Natural killer cell (primary cell): ENCODE data around the gene C10orf71. TPM values are rescaled to one million over a fixed set of nuclear protein-coding genes. Genes with fewer than 3 reads are reported as not detected.

Source experiments
- ATAC-seq, 3 donors: fragments of 150-1000 bp in 2 of 3; fragments of 200-7000 bp in 1 of 3; cut with Tn5 transposase; 1 replicate in 1 of 3; 2 replicates in 2 of 3; pipeline ENCODE4 v1.10.0; 2021; ENCODE audit warnings: mild to moderate bottlenecking in 2 of 3, moderate library complexity in 2 of 3
- DNase-seq, 2 donors: peaks; one replicate each; pipeline versions ENCODE4 v3.0.0 to v3.0.0-alpha.2; 2013 to 2021; ENCODE audit warnings: mixed read lengths in 1 of 2
- H3K27ac ChIP-seq: one replicate; pipeline ENCODE4 v1.5.1; 2013; ENCODE audit warnings: mild to moderate bottlenecking, low read length
- H3K27me3 ChIP-seq: one replicate; pipeline ENCODE4 v1.6.1; 2013; ENCODE audit warnings: low read length; ENCODE audit not compliant: control insufficient read depth, insufficient read depth
- H3K36me3 ChIP-seq: one replicate; pipeline ENCODE4 v1.6.1; 2013; ENCODE audit warnings: low read length; ENCODE audit not compliant: control insufficient read depth, insufficient read depth
- H3K4me1 ChIP-seq: one replicate; pipeline ENCODE4 v1.6.1; 2013; ENCODE audit warnings: low read length; ENCODE audit not compliant: control insufficient read depth, insufficient read depth
- H3K4me3 ChIP-seq: one replicate; pipeline ENCODE4 v1.5.1; 2013; ENCODE audit warnings: low read length
- H3K9me3 ChIP-seq: one replicate; pipeline ENCODE4 v1.6.1; 2013; ENCODE audit warnings: low read length; ENCODE audit not compliant: control insufficient read depth, insufficient read depth
- H3K27ac Mint-ChIP-seq, 2 donors: one replicate each; pipeline ENCODE4 v1.8.0; 2022; ENCODE audit warnings: mild to moderate bottlenecking in 2 of 2, mixed read lengths in 2 of 2, moderate library complexity in 1 of 2
- H3K27me3 Mint-ChIP-seq, 2 donors: one replicate each; pipeline ENCODE4 v1.8.0; 2022; ENCODE audit warnings: low read depth in 2 of 2, mixed read lengths in 2 of 2
- H3K36me3 Mint-ChIP-seq: one replicate; pipeline ENCODE4 v1.8.0; 2022; ENCODE audit warnings: mixed read lengths
- H3K4me1 Mint-ChIP-seq, 2 donors: one replicate each; pipeline ENCODE4 v1.8.0; 2022; ENCODE audit warnings: mixed read lengths in 2 of 2
- H3K4me3 Mint-ChIP-seq: one replicate; pipeline ENCODE4 v1.8.0; 2022; ENCODE audit warnings: mild to moderate bottlenecking, moderate library complexity, mixed read lengths
- H3K9me3 Mint-ChIP-seq, 2 donors: one replicate each; pipeline ENCODE4 v1.8.0; 2022; ENCODE audit warnings: mixed read lengths in 2 of 2
- WGBS: methylation state at CpG from one replicate; pipeline ENCODE4 v1.1.7; 2013; ENCODE audit warnings: missing lambda C conversion rate; ENCODE audit not compliant: insufficient coverage; 5-methylcytosine and 5-hydroxymethylcytosine counted together
- intact Hi-C: fragments of 100-400 bp; cut with micrococcal nuclease; formaldehyde crosslinking; loops from one replicate; pipeline ENCODE4 v1.14.2; 2022
- total RNA-seq, 4 donors: library from RNA; stranded (reverse); fragments of 120-200 nt in 1 of 4; gene quantifications; one replicate each; pipeline versions ENCODE4 v1.2.3 to v1.2.4, GENCODE V29; 2013 to 2022
- TF ChIP-seq, protein P1 (sequence below): fragments of 200-600 bp; IDR thresholded peaks from one replicate; pipeline ENCODE4 v1.8.0; 2022; ENCODE audit warnings: antibody characterized with exemption

Gene C10orf71
- total RNA-seq, 3 donors from 2014 or later (not counting 1 experiment from before 2014, with no cell fraction given), result not detected

GRCh38 chr10:49323171-49323895 is 24.4 kb downstream of the C10orf71 start:
- Histone ChIP-seq H3K4me3 (no peak overlapping the region), H3K27ac (no peak overlapping the region), H3K4me1 (peaks cover 2% of the 10 kb centered on the region), H3K9me3 (no peaks in the 10 kb centered on the region), H3K36me3 (no peaks in the 10 kb centered on the region), H3K27me3 (no peaks in the 10 kb centered on the region)
- no peak overlapping the region for H3K4me3 Mint-ChIP-seq
- ATAC-seq, result no peak
- no peak overlapping the region for H3K27ac Mint-ChIP-seq
- H3K4me1 Mint-ChIP-seq, result peaks cover 0 to 5% of the 10 kb centered on the region in 2 donors
- intact Hi-C loops, result no loop called here
- TF ChIP-seq, protein P1, sequence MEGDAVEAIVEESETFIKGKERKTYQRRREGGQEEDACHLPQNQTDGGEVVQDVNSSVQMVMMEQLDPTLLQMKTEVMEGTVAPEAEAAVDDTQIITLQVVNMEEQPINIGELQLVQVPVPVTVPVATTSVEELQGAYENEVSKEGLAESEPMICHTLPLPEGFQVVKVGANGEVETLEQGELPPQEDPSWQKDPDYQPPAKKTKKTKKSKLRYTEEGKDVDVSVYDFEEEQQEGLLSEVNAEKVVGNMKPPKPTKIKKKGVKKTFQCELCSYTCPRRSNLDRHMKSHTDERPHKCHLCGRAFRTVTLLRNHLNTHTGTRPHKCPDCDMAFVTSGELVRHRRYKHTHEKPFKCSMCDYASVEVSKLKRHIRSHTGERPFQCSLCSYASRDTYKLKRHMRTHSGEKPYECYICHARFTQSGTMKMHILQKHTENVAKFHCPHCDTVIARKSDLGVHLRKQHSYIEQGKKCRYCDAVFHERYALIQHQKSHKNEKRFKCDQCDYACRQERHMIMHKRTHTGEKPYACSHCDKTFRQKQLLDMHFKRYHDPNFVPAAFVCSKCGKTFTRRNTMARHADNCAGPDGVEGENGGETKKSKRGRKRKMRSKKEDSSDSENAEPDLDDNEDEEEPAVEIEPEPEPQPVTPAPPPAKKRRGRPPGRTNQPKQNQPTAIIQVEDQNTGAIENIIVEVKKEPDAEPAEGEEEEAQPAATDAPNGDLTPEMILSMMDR, result no peak
- DNase-seq, result no peak
- 79% methylated on average over 7 of the region's 7 CpGs for WGBS
- H3K36me3 Mint-ChIP-seq, result no peaks in the 10 kb centered on the region
- H3K9me3 Mint-ChIP-seq, result no peaks in the 10 kb centered on the region
- peaks cover 0 to 5% of the 10 kb centered on the region in 2 donors for H3K27me3 Mint-ChIP-seq

DNA sequence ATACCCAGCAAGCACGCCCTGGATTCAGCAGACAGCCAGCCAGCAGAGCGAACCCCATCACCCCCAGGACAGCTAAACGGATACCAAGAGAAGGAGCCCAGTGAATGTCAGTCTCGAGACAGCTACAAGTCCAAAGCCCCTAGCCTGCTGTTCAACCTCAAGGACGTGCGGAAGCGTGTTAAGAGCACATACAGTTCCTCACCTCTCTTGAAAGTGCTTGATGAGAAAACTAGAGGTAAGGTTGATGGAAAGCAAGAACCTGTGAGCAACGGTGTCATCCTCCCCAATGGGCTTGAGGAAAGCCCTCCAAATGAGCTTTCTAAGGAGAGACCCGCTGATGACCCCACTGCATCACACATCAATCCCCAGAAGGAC is 24.9 kb downstream of the C10orf71 start:
- TF ChIP-seq, protein P1, result no peak
- Histone ChIP-seq H3K36me3 (no peaks in the 10 kb centered on the region), H3K4me1 (no peaks in the 10 kb centered on the region), H3K4me3 (no peak overlapping the region), H3K27ac (no peak overlapping the region), H3K9me3 (no peaks in the 10 kb centered on the region), H3K27me3 (no peaks in the 10 kb centered on the region)
- 89% methylated on average over 9 of the region's 9 CpGs for WGBS
- peaks cover 0 to 5% of the 10 kb centered on the region in 2 donors for H3K4me1 Mint-ChIP-seq
- H3K27ac Mint-ChIP-seq, result no peak overlapping the region
- no peaks in the 10 kb centered on the region for H3K36me3 Mint-ChIP-seq
- intact Hi-C loops, result no loop called here
- ATAC-seq (no peak), DNase-seq (no peak)
- peaks cover 3 to 5% of the 10 kb centered on the region in 2 donors for H3K27me3 Mint-ChIP-seq
- H3K4me3 Mint-ChIP-seq, result no peak overlapping the region
- no peaks in the 10 kb centered on the region for H3K9me3 Mint-ChIP-seq

DNA sequence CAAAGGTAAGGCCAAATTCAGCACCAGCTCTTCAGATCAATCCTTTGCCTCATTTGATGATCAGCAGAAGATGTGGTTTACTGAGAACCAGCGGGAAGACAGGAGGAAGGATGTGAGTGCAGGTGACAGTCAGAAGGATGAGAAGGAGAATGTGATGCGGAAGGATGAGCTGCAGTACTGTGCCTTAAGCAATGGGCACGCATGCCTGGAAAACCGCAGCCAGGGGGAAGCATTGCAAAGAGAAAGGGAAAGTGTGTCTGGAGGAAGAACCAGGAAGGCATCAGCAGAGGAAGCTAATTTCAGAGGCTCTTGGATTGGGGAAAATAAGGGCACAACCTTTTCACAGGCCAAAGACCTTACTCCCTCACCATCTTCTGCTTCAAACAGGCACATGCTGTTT is 25.7 kb downstream of the C10orf71 start:
- ATAC-seq (no peak), DNase-seq (no peak)
- TF ChIP-seq, protein P1, result no peak
- no peaks in the 10 kb centered on the region for H3K9me3 ChIP-seq
- Mint-ChIP-seq H3K36me3 (no peaks in the 10 kb centered on the region), H3K27ac (no peak overlapping the region), H3K27me3 (peaks cover 5 to 11% of the 10 kb centered on the region in 2 donors), H3K4me1 (peaks cover 0 to 3% of the 10 kb centered on the region in 2 donors), H3K9me3 (no peaks in the 10 kb centered on the region), H3K4me3 (no peak overlapping the region)
- no peak overlapping the region for H3K27ac ChIP-seq
- H3K27me3 ChIP-seq, result no peaks in the 10 kb centered on the region
- WGBS, result 77% methylated on average over 4 of the region's 4 CpGs
- intact Hi-C loops, result no loop called here
- H3K36me3 ChIP-seq, result no peaks in the 10 kb centered on the region
- H3K4me3 ChIP-seq, result no peak overlapping the region
- H3K4me1 ChIP-seq, result no peaks in the 10 kb centered on the region
